Small intestine (tissue), 7 donors: ENCODE measurements around the gene INPP4B. TPM values are rescaled to one million over a fixed set of nuclear protein-coding genes. Genes with fewer than 3 reads are reported as not detected.

Experiments
- DNase-seq, 2 donors: peaks; one replicate each; pipeline versions ENCODE4 v3.0.0 to v3.0.0-alpha.2; 2013
- FAIRE-seq: peaks from 2 replicates; lab custom pipeline; 2012; peaks lifted over from hg19 to GRCh38; lab: Jason Lieb, UNC
- H3K27ac ChIP-seq, 3 donors: one replicate each; pipeline ENCODE4 v1.5.1; 2013; ENCODE audit warnings: low read length in 2 of 3, mild to moderate bottlenecking in 2 of 3, control low read depth in 1 of 3, inconsistent platforms in 1 of 3, low read depth in 1 of 3, moderate library complexity in 1 of 3
- H3K27me3 ChIP-seq, 3 donors: one replicate each; pipeline ENCODE4 v1.6.1; 2013; ENCODE audit warnings: low read length in 3 of 3, inconsistent platforms in 1 of 3; ENCODE audit not compliant: control insufficient read depth in 3 of 3, insufficient read depth in 3 of 3
- H3K36me3 ChIP-seq, 3 donors: one replicate each; pipeline ENCODE4 v1.6.1; 2013; ENCODE audit warnings: low read length in 3 of 3, inconsistent platforms in 1 of 3, low read depth in 1 of 3, mild to moderate bottlenecking in 1 of 3, moderate library complexity in 1 of 3; ENCODE audit not compliant: control insufficient read depth in 3 of 3, insufficient read depth in 2 of 3
- H3K4me1 ChIP-seq, 3 donors: one replicate each; pipeline ENCODE4 v1.6.1; 2013; ENCODE audit warnings: low read length in 2 of 3, inconsistent platforms in 1 of 3, low read depth in 1 of 3, mild to moderate bottlenecking in 1 of 3, moderate library complexity in 1 of 3; ENCODE audit not compliant: control insufficient read depth in 3 of 3, insufficient read depth in 2 of 3
- H3K4me3 ChIP-seq, 3 donors: one replicate each; pipeline ENCODE4 v1.5.1; 2013; ENCODE audit warnings: low read length in 3 of 3, control low read depth in 1 of 3, inconsistent platforms in 1 of 3, low read depth in 1 of 3, mild to moderate bottlenecking in 1 of 3, moderate library complexity in 1 of 3
- H3K9me3 ChIP-seq, 2 donors: one replicate each; pipeline ENCODE4 v1.6.1; 2013; ENCODE audit warnings: low read depth in 1 of 2, low read length in 1 of 2; ENCODE audit not compliant: control insufficient read depth in 2 of 2, insufficient read depth in 1 of 2
- WGBS, 3 donors: extraction: QIAGEN DNeasy Blood & Tissue Kit; methylation state at CpG; one replicate each; pipeline ENCODE4 v1.1.7; 2013; 5-methylcytosine and 5-hydroxymethylcytosine counted together
- polyA plus RNA-seq, 4 donors: library from polyadenylated mRNA; stranded (reverse) in 3 of 4; unstranded in 1 of 4; fragments of 200-250 nt in 3 of 4; fragments of 120-200 nt in 1 of 4; gene quantifications; one replicate each; pipeline versions ENCODE4 v1.2.1 to v1.2.3, GENCODE V29; 2013
- donor health status: healthy with polysubstance abuse.
- donor health status: control.
- donor health status: control.
- donor health status: Bipolar disorder and iron deficiency.
- donor health status: healthy.

The INPP4B gene
- polyA plus RNA-seq, 4 donors: 2.7 to 6.6 (median 4.2) TPM

- peaks cover 0 to 6% (median 0%) of the 10 kb centered on the region in 3 donors for H3K36me3 ChIP-seq
- WGBS, 3 donors: 93 to 98% (median 94%) methylated on average over 2 of the region's 2 CpGs
- no peak for FAIRE-seq
- H3K27ac ChIP-seq: no peak overlapping the region
- no peaks in the 10 kb centered on the region for H3K27me3 ChIP-seq
- no peaks in the 10 kb centered on the region for H3K4me1 ChIP-seq
- no peak for DNase-seq
- no peak overlapping the region for H3K4me3 ChIP-seq
- peaks cover 0 to 8% of the 10 kb centered on the region in 2 donors for H3K9me3 ChIP-seq
These were observed 411.4 kb downstream of the INPP4B start for GRCh38 chr4:142434519-142435224.

GRCh38 chr4:142428715-142429114 is 417.4 kb downstream of the INPP4B start:
- H3K4me3 ChIP-seq: no peak overlapping the region
- FAIRE-seq (no peak), DNase-seq (no peak)
- no peak overlapping the region for H3K27ac ChIP-seq
- no peaks in the 10 kb centered on the region for H3K36me3 ChIP-seq
- H3K27me3 ChIP-seq: no peaks in the 10 kb centered on the region
- no peaks in the 10 kb centered on the region for H3K4me1 ChIP-seq
- no peaks in the 10 kb centered on the region for H3K9me3 ChIP-seq
- 70 to 88% (median 87%) methylated on average over 2 of the region's 2 CpGs for WGBS, 3 donors

GRCh38 chr4:142427456-142427855 is 418.6 kb downstream of the INPP4B start:
- FAIRE-seq (no peak), DNase-seq (no peak)
- H3K36me3 ChIP-seq: no peaks in the 10 kb centered on the region
- no peak overlapping the region for H3K4me3 ChIP-seq
- H3K9me3 ChIP-seq: no peaks in the 10 kb centered on the region
- H3K27ac ChIP-seq: no peak overlapping the region
- H3K27me3 ChIP-seq: no peaks in the 10 kb centered on the region
- 93 to 95% (median 93%) methylated on average over 1 of the region's 1 CpG for WGBS, 3 donors
- H3K4me1 ChIP-seq: no peaks in the 10 kb centered on the region

- 86 to 95% (median 93%) methylated on average over 2 of the region's 2 CpGs for WGBS, 3 donors
- FAIRE-seq (peak; percentile 44), DNase-seq (no peak)
- Histone ChIP-seq H3K27ac (no peak overlapping the region), H3K9me3 (no peaks in the 10 kb centered on the region), H3K4me1 (no peaks in the 10 kb centered on the region), H3K36me3 (no peaks in the 10 kb centered on the region), H3K27me3 (no peaks in the 10 kb centered on the region), H3K4me3 (no peak overlapping the region)
These were observed 422.2 kb downstream of the INPP4B start for GRCh38 chr4:142423861-142424260.

GRCh38 chr4:142420311-142421095 is 425.6 kb downstream of the INPP4B start:
- no peaks in the 10 kb centered on the region for H3K27me3 ChIP-seq
- DNase-seq (peak in 1 of 2 donors; percentile 57), FAIRE-seq (no peak)
- no peaks in the 10 kb centered on the region for H3K36me3 ChIP-seq
- H3K4me3 ChIP-seq: no peak overlapping the region
- 86 to 92% (median 86%) methylated on average over 3 of the region's 3 CpGs for WGBS, 3 donors
- H3K4me1 ChIP-seq: no peaks in the 10 kb centered on the region
- H3K9me3 ChIP-seq: no peaks in the 10 kb centered on the region
- H3K27ac ChIP-seq: peak overlapping the region in 1 of 3 donors; percentile 16

GRCh38 chr4:142419712-142420111 is 426.4 kb downstream of the INPP4B start:
- no peaks in the 10 kb centered on the region for H3K36me3 ChIP-seq
- no peak overlapping the region for H3K4me3 ChIP-seq
- FAIRE-seq: no peak
- no peak for DNase-seq
- H3K27ac ChIP-seq: no peak overlapping the region
- no peaks in the 10 kb centered on the region for H3K4me1 ChIP-seq
- WGBS, 3 donors: 74 to 87% (median 86%) methylated on average over 1 of the region's 1 CpG
- no peaks in the 10 kb centered on the region for H3K9me3 ChIP-seq
- H3K27me3 ChIP-seq: no peaks in the 10 kb centered on the region

- Histone ChIP-seq H3K4me1 (no peaks in the 10 kb centered on the region), H3K27ac (no peak overlapping the region), H3K9me3 (no peaks in the 10 kb centered on the region), H3K36me3 (no peaks in the 10 kb centered on the region), H3K4me3 (no peak overlapping the region), H3K27me3 (no peaks in the 10 kb centered on the region)
- DNase-seq: no peak
- no peak for FAIRE-seq
- WGBS, 3 donors: 94 to 96% (median 95%) methylated on average over 2 of the region's 2 CpGs
These were observed 427.4 kb downstream of the INPP4B start for GRCh38 chr4:142418697-142419096.

- FAIRE-seq (no peak), DNase-seq (no peak)
- H3K36me3 ChIP-seq: no peaks in the 10 kb centered on the region
- no peaks in the 10 kb centered on the region for H3K4me1 ChIP-seq
- no peak overlapping the region for H3K4me3 ChIP-seq
- H3K27me3 ChIP-seq: no peaks in the 10 kb centered on the region
- peak overlapping the region in 1 of 3 donors; percentile 7 for H3K27ac ChIP-seq
- 51 to 69% (median 55%) methylated on average over 5 of the region's 5 CpGs for WGBS, 3 donors
- H3K9me3 ChIP-seq: no peaks in the 10 kb centered on the region
These were observed 429.3 kb downstream of the INPP4B start for GRCh38 chr4:142416711-142417275.
